NK-92 (cell line): ENCODE data around the gene UFD1.

Experiments used
- DNase-seq: peaks from one replicate; lab custom pipeline; 2025; ENCODE audit not compliant: unreplicated experiment; lab: John Stamatoyannopoulos, UW

Gene UFD1

GRCh38 chr22:19472233-19472632 lies 6.8 kb downstream of the UFD1 start:
- no peak for DNase-seq

DNA sequence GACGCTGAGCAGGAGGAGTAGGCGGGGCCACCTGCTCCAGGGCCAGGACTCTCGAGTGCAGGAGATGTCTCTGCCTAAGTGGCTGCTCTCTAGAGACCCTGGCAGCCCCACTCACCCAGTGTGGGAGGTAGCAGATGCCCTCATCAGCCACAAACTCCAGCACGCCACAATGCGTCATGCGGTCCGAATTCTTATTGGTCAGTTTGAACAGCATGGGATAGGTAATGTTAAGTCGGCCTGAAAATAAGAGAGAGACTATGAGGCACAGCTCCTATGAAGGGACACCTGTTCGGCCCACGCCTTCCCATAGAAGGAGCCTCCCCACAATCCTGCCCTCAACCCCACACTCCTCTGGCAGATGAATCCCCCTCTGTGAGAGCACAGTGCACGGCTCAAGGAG lies 7.4 kb downstream of the UFD1 start:
- DNase-seq = no peak

GRCh38 chr22:19470010-19470409 lies 9.0 kb downstream of the UFD1 start:
- no peak for DNase-seq

- no peak for DNase-seq
These were observed 9.6 kb downstream of the UFD1 start for GRCh38 chr22:19469421-19469820.

- no peak for DNase-seq
These were observed 11.1 kb downstream of the UFD1 start for GRCh38 chr22:19467912-19468311.

DNA sequence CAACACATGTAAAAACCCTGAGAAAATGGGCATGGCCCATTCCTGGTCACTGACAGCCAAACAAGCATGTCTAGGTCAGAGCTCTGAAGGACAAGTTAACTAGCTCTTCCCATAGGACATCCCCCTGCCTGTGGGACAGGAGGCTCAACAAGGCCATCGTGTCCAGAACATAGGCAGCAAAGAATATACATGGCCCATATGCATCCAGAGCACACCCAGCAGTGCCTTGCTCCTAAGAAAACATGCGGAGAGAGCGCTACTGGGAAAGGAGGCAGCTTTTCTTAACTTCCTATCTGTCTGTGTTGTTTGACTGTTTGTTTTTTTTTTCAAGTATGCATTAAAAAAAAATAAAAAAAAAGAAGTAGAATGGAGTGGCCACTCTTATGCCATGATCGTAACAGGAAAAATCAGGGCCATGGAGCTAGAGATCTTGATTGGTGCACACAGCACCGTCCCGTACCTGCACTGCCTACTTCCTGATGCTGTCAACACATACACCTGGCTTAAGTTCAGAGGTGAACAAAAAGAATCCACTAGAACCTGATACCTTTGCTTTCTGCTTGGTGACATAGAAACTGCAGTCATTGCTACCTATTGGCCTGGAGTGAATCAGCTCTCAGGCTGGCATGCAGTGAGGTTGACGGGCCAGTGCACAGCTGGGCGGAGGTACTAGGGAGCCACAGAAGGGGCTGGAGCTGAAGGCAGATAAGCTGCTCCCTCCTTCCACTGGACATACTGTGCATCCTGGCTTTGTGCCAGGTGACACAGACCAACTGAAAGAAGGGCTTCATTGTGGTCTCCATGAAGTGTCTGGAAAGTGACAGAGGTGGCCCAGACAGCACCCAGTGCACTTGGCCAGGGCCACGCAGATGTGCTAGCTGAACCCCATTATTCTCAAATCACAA lies 11.9 kb downstream of the UFD1 start:
- no peak for DNase-seq

DNA sequence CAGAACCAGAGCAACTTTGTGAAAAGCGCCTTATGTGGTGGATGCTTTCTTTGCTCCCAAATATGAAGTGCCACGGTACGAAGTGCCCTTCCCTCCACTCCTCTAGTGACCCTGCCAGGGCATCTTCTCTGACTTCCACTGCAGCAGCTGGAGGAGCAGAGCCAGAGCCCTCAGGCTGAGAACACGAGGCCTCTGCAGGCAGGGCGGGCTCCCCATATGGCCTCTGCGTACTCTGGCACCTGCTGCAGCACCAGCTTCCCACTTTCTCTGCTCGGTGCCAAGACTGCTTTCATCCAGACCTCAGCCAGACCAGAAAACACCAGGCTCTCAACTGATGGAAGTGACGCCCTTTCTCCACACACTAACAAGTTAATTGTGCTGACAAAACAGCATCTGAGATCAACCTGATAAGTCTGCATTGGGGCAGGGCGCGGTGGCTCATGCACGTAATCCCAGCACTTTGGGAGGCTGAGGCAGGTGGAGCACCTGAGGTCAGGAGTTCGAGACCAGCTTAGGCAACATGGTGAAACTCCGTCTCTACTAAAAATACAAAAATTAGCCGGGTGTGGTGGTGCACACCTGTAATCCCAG lies 12.8 kb downstream of the UFD1 start:
- no peak for DNase-seq

GRCh38 chr22:19464975-19465374 lies 14.0 kb downstream of the UFD1 start:
- DNase-seq = no peak

GRCh38 chr22:19464546-19464945 lies 14.4 kb downstream of the UFD1 start:
- no peak for DNase-seq

DNA sequence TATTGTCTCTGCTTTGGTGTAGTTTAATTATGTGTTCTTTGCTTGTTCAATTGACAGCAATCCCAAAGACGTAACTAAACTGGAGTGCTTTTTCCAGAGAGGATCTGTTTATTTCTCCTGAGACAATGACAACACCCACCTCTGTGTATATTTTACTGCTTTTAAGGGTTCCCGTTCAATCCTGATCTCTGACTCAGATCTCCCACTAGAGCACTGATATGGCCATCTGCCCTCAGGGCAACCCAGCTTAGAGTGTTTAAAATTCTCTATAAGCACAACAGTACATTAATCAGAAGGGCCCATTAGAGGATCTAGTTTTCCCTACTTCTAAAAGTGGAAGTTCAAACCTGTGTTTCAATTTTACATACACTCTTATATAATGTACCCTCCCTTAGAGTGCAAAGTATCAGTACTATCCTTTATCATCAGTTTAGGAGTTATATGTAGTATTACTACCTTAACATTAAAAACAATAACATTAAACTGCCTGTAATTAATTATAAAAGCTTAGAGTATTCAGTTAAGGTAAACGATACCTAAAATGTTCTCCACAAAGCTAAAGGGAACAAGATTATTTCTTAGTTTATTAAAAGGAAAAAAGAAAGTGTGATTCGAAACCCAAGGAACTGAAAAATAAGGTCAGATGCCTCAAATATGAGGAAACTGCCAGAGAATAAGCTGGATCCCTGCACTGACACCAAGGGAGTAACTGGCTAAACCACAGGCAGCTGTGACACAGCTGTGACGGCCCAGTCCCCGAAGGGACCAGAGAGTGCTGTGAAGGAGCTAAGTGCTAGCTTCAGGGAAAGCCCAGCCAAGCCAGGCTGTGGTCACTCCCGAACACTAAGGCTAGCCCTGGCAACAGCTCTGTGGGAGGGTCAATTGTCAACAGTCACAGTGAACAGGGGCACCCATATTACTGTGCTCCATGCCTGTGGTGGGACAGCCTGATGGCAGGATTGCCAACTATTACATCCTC lies 15.2 kb downstream of the UFD1 start:
- no peak for DNase-seq

DNA sequence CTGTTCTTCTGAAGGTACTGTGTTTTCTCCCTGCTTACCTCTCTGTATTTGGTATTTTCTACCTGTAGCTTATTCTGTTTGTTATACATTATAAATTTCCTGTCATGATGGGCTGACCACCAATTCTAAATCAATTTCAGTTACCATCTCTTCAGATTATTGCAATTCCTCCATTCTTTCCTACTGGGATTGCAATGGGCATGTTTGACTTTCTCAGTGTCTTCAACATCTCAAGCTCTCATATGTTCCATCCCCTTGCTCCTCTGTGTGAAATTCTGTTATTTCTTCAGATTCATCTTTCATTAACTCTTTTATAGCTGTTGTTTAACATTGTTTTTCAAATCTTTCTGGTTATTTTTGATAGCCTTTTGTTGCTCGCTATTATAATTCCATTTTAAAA lies 16.0 kb downstream of the UFD1 start:
- no peak for DNase-seq

DNA sequence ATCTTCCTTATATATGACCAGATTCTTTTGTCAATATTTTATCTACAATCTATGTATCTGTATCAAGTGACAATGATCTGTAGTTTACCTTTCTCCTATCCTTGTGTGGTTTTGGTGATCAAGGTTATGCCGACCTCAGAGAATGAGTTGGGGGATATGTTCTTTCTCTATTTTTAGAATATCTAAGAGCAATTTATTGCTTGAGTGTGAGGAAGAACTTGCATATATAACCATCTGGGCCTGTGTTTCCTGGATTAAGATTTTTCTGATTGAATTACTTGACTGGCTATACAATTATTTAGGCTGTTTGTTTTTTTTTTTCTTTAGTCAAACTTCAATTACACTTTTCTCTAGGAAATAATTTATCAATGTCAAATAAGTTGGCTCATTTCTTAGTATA lies 17.5 kb downstream of the UFD1 start:
- no peak for DNase-seq

- DNase-seq = no peak
These were observed 19.0 kb downstream of the UFD1 start for GRCh38 chr22:19460036-19460435.

DNA sequence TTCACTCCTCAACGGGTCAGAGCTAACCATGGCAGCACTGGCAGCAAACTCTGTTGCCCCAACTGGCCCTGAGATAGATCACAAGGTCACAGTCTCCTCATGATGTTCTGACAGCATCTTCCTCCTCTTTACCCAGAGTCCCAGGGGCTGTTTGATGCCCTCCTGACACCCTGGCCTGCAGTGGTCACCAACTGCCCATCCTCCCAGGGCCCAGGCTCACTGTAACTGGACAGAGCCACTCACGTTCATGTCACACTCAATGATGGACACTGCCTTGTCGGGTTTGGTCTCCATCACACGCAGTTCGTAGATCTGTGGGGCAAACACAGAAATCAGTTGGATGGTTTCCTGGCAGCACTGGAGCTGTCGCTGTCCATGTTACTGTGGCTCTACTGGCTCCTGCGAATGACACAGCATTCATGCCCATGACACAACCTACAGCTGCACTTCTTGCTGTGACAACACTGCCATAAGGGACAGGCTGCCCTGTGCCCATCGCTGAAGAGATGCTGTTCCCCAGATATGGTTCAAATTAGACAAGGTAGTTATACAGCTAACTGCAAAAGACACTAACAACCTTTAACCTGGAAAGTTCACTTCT lies 21.1 kb downstream of the UFD1 start:
- no peak for DNase-seq

DNA sequence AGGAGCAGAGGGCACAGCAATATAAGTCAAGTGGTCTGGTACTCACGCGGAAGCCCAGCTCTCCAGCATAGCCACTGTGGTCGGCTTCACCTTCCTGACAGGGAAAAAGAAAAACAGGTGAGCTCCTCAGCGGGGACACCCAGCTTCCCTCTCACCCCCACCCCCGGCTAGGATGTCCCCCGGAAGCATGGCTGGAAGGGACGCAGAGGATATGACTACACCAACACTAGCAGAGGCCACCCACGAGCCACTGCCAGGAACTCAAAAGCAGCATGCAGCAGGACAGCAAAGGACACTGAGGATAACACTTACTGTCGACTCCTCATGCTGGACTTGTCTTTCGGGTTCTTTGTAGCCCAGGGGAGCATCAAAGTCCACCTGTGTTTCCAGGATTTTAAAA lies 22.5 kb downstream of the UFD1 start:
- no peak for DNase-seq

GRCh38 chr22:19455585-19456370 lies 23.2 kb downstream of the UFD1 start:
- no peak for DNase-seq

DNA sequence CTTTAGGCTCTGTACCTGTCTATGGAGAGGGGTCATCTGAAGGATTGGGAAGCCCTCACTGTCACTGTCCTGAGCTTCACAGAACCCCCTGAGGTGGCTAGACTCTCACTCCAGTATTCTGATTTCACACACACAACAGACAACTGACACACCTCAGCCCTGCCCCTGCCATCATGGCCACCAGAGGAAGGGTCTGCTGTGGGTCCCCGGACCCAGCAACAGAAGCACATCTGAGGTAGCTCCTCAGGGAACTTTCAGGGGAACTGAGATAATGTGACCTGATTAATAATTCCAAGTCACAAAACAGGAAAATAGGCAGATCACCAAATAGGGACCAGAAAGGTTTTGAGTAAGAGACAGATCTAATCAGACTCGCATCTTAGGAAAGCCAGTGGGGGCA lies 24.0 kb downstream of the UFD1 start:
- no peak for DNase-seq

GRCh38 chr22:19454156-19454555 lies 24.8 kb downstream of the UFD1 start:
- DNase-seq = no peak

DNA sequence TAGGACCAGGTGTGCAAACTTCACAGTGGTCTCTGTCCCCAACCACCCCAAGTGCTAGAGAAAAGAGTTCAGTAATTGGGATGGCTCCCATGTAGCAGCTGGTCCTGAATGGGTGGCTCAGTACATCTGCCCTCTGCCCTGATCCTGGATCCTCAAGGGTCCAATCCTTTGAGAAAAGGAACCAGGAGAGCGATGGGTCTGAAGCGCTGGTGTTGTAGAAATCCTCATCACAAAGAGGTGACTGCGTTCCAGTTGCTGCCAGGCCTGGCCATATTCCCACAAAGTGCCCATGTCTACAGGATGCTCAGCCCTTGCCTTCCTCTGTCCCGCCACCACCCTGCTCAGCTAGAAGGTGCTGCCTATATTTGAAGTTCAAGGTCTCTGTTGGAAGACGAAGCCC lies 25.3 kb downstream of the UFD1 start:
- DNase-seq = no peak

- DNase-seq = no peak
These were observed 27.4 kb downstream of the UFD1 start for GRCh38 chr22:19451570-19451969.
